ENCODE results near the gene GABRB1.

DNA sequence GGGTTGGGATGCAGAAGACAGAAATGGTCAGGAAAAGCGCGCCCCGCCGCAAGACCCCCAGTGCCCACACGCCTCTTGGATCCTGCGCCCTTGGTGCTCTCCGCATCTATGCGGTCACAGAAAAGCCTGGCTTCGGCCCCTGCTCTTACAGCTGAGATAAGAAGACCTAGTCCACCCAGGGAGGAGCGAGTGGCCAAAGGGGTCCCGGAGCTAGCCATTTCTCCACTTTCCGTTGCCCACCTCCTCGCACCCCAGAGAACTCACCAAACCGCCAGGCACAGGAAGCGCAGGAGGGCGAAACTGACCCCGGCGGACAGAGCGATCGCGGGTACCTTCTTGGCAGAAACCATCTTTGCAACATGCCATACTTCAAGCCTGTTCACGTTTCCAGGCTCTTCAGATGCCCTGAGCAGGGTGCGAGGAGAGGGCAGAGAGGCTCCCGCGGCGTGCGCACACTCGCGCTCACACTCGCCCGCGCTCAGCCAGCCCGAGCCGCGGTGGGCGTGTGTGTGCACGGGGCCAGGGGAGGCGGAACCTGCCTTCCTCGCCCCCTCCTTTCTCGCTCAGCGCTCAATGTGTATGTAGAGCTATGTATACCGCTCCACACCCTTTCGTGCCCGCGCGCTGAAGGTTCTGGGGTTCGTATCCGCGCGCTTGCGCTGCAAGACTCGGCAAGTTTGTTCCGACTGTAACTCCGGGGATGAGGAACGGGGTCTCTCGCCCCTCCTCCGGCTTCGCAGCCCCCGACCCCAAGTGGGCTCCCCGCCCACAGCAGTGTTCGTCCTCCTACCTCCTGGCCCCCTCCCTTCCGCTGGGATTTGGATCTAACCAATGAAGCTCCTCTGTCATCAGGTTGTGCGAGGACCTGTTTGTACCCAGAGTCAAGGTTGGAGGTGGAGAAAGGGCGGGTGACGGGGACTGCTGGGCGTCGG is 38.0 kb upstream of the GABRB1 start, which contains the start of gene GABRA4:
- TF ChIP-seq, protein P1, sequence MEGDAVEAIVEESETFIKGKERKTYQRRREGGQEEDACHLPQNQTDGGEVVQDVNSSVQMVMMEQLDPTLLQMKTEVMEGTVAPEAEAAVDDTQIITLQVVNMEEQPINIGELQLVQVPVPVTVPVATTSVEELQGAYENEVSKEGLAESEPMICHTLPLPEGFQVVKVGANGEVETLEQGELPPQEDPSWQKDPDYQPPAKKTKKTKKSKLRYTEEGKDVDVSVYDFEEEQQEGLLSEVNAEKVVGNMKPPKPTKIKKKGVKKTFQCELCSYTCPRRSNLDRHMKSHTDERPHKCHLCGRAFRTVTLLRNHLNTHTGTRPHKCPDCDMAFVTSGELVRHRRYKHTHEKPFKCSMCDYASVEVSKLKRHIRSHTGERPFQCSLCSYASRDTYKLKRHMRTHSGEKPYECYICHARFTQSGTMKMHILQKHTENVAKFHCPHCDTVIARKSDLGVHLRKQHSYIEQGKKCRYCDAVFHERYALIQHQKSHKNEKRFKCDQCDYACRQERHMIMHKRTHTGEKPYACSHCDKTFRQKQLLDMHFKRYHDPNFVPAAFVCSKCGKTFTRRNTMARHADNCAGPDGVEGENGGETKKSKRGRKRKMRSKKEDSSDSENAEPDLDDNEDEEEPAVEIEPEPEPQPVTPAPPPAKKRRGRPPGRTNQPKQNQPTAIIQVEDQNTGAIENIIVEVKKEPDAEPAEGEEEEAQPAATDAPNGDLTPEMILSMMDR (IDR thresholded peaks at IDR 0.05; ENCODE audit: low read depth, low read length) = no peak
- no peak for TF ChIP-seq EZH2phosphoT487 (IDR thresholded peaks at IDR 0.05; ENCODE audit: low read depth)
